HEK293 (cell line): ENCODE measurements around the gene RIN2.

ENCODE experiments used
- CTCF ChIA-PET: fragments of 350-600 bp; formaldehyde crosslinking; extraction: SDS; loops from one replicate; lab custom pipeline; 2021; ENCODE audit warnings: antibody characterized with exemption; lab: Yijun Ruan, JAX
- POLR2A ChIA-PET: fragments of 300-600 bp; formaldehyde crosslinking; extraction: SDS; loops from one replicate; lab custom pipeline; 2020; ENCODE audit warnings: antibody characterized with exemption, inconsistent platforms; lab: Yijun Ruan, JAX
- H3K27ac ChIP-seq: fragments of 200-500 bp; sonication (Bioruptor generic); 2 replicates; pipeline ENCODE4 v1.5.1; 2014; ENCODE audit warnings: low read depth, low read length, control low read depth, inconsistent platforms; ENCODE audit errors: extremely low read depth
- H3K36me3 ChIP-seq, 2 experiments: fragments of 200-500 bp in 1 of 2; sonication (Bioruptor generic) in 1 of 2; 1 replicate in 1 of 2; 2 replicates in 1 of 2; pipeline ENCODE4 v1.5.1; 2014 to 2017; ENCODE audit warnings: inconsistent platforms in 2 of 2, low read length in 2 of 2; ENCODE audit not compliant: control insufficient read depth in 2 of 2, insufficient read depth in 1 of 2
- H3K4me1 ChIP-seq: fragments of 200-500 bp; sonication (Bioruptor generic); 2 replicates; pipeline ENCODE4 v1.5.1; 2014; ENCODE audit warnings: mild to moderate bottlenecking, low read length, inconsistent platforms; ENCODE audit not compliant: control insufficient read depth, insufficient read depth
- H3K4me3 ChIP-seq: 2 replicates; pipeline ENCODE4 v1.5.1; 2011; ENCODE audit warnings: low read depth, mild to moderate bottlenecking, control low read depth, low read length, moderate library complexity
- H3K9me3 ChIP-seq: fragments of 200-500 bp; sonication (Bioruptor generic); 2 replicates; pipeline ENCODE4 v1.5.1; 2014; ENCODE audit warnings: low read depth, low read length, inconsistent platforms; ENCODE audit not compliant: control insufficient read depth, insufficient read depth
- EGR2 ChIP-seq: fragments of 450-650 bp; formaldehyde crosslinking; IDR thresholded peaks from 2 replicates; pipeline ENCODE4 v1.5.1; 2016; ENCODE audit warnings: low read depth, missing biosample characterization, missing genetic modification characterization
- HOXC10 ChIP-seq: sonication (generic); formaldehyde crosslinking; IDR thresholded peaks from 2 replicates; pipeline ENCODE4 v1.8.1; 2023; ENCODE audit warnings: mild to moderate bottlenecking, missing genetic modification reagents
- IKZF3 ChIP-seq: fragments of 450-650 bp; IDR thresholded peaks from 2 replicates; pipeline ENCODE4 v1.5.0; 2018; ENCODE audit warnings: missing biosample characterization, mild to moderate bottlenecking, missing genetic modification characterization, moderate library complexity
- KLF10 ChIP-seq: fragments of 450-650 bp; IDR thresholded peaks from 2 replicates; pipeline ENCODE4 v1.5.1; 2018; ENCODE audit warnings: missing biosample characterization, mild to moderate bottlenecking, missing genetic modification characterization
- KLF7 ChIP-seq: fragments of 450-650 bp; formaldehyde crosslinking; IDR thresholded peaks from 2 replicates; pipeline ENCODE4 v1.5.1; 2016; ENCODE audit warnings: missing biosample characterization, missing genetic modification characterization, borderline replicate concordance
- PRDM1 ChIP-seq: fragments of 450-650 bp; formaldehyde crosslinking; IDR thresholded peaks from 2 replicates; pipeline ENCODE4; 2016; ENCODE audit warnings: missing biosample characterization, missing genetic modification characterization
- SP2 ChIP-seq: fragments of 450-650 bp; formaldehyde crosslinking; IDR thresholded peaks from 2 replicates; pipeline ENCODE4 v1.5.1; 2016; ENCODE audit warnings: missing biosample characterization, missing genetic modification characterization
- SP7 ChIP-seq: fragments of 450-650 bp; formaldehyde crosslinking; IDR thresholded peaks from 2 replicates; pipeline ENCODE4 v1.5.1; 2016; ENCODE audit warnings: missing biosample characterization, missing genetic modification characterization
- TCF7L2 ChIP-seq: IDR thresholded peaks from 2 replicates; pipeline ENCODE4 v1.6.1; 2011; ENCODE audit warnings: low read depth, mild to moderate bottlenecking, inconsistent platforms, low read length, moderate library complexity, borderline replicate concordance
- TRIM28 ChIP-seq: IDR thresholded peaks from 2 replicates; pipeline ENCODE4 v1.6.1; 2011; ENCODE audit warnings: low read length, control low read depth, borderline replicate concordance
- ZBTB17 ChIP-seq: fragments of 450-650 bp; formaldehyde crosslinking; IDR thresholded peaks from 2 replicates; pipeline ENCODE4 v1.5.1; 2016; ENCODE audit warnings: missing biosample characterization, missing genetic modification characterization
- ZBTB20 ChIP-seq: fragments of 450-650 bp; formaldehyde crosslinking; IDR thresholded peaks from 2 replicates; pipeline ENCODE4 v1.5.1; 2016; ENCODE audit warnings: missing biosample characterization, missing genetic modification characterization
- ZBTB8A ChIP-seq: fragments of 450-650 bp; formaldehyde crosslinking; IDR thresholded peaks from 2 replicates; pipeline ENCODE4 v1.5.1; 2016; ENCODE audit warnings: missing biosample characterization, missing genetic modification characterization
- ZIC2 ChIP-seq: fragments of 450-650 bp; formaldehyde crosslinking; IDR thresholded peaks from 2 replicates; pipeline ENCODE4 v1.5.1; 2016; ENCODE audit warnings: missing biosample characterization, missing genetic modification characterization
- ZNF2 ChIP-seq: fragments of 450-650 bp; formaldehyde crosslinking; IDR thresholded peaks from 2 replicates; pipeline ENCODE4 v1.5.1; 2016; ENCODE audit warnings: missing biosample characterization, missing genetic modification characterization
- ZNF335 ChIP-seq: fragments of 450-650 bp; formaldehyde crosslinking; conservative IDR thresholded peaks from 2 replicates; pipeline ENCODE4 v1.5.1; 2016; ENCODE audit warnings: missing biosample characterization, missing genetic modification characterization
- ZNF366 ChIP-seq: fragments of 450-650 bp; formaldehyde crosslinking; conservative IDR thresholded peaks from 2 replicates; pipeline ENCODE4 v1.5.1; 2016; ENCODE audit warnings: missing biosample characterization, missing genetic modification characterization
- ZNF555 ChIP-seq: fragments of 450-650 bp; formaldehyde crosslinking; conservative IDR thresholded peaks from 2 replicates; pipeline ENCODE4 v1.5.1; 2017; ENCODE audit warnings: missing biosample characterization, mild to moderate bottlenecking, missing genetic modification characterization, inconsistent platforms
- ZNF561 ChIP-seq: fragments of 450-650 bp; IDR thresholded peaks from 2 replicates; pipeline ENCODE4 v1.5.1; 2018; ENCODE audit warnings: missing biosample characterization, missing genetic modification characterization, borderline replicate concordance
- ZNF600 ChIP-seq: fragments of 450-650 bp; formaldehyde crosslinking; IDR thresholded peaks from 2 replicates; pipeline ENCODE4 v1.5.1; 2016; ENCODE audit warnings: missing biosample characterization, missing genetic modification characterization
- ZNF654 ChIP-seq: fragments of 450-650 bp; formaldehyde crosslinking; IDR thresholded peaks from 2 replicates; pipeline ENCODE4 v1.5.1; 2016; ENCODE audit warnings: low read depth, missing biosample characterization, missing genetic modification characterization
- ZNF776 ChIP-seq: fragments of 450-650 bp; formaldehyde crosslinking; IDR thresholded peaks from 2 replicates; pipeline ENCODE4 v1.5.0; 2017; ENCODE audit warnings: missing biosample characterization, missing genetic modification characterization, borderline replicate concordance
- ZNF830 ChIP-seq: fragments of 450-650 bp; IDR thresholded peaks from 2 replicates; pipeline ENCODE4 v1.5.0; 2018; ENCODE audit warnings: missing biosample characterization, missing genetic modification characterization, low read depth, mild to moderate bottlenecking, moderate library complexity
- TF ChIP-seq, protein P1 (sequence below): fragments of 450-650 bp; formaldehyde crosslinking; IDR thresholded peaks from 2 replicates; pipeline ENCODE4 v1.5.1; 2016; ENCODE audit warnings: missing biosample characterization, missing genetic modification characterization
- TF ChIP-seq, protein P2 (sequence below): fragments of 450-650 bp; formaldehyde crosslinking; IDR thresholded peaks from 2 replicates; pipeline ENCODE4 v1.5.1; 2016; ENCODE audit warnings: missing biosample characterization, missing genetic modification characterization
- TF ChIP-seq, protein P3 (sequence below): fragments of 450-650 bp; formaldehyde crosslinking; IDR thresholded peaks from 2 replicates; pipeline ENCODE4 v1.5.1; 2016; ENCODE audit warnings: missing biosample characterization, missing genetic modification characterization
- TF ChIP-seq, protein P4 (sequence below): fragments of 450-650 bp; formaldehyde crosslinking; IDR thresholded peaks from 2 replicates; pipeline ENCODE4 v1.5.1; 2016; ENCODE audit warnings: missing biosample characterization, missing genetic modification characterization
- TF ChIP-seq, protein P5 (sequence below): fragments of 450-650 bp; formaldehyde crosslinking; IDR thresholded peaks from 2 replicates; pipeline ENCODE4 v1.5.1; 2016; ENCODE audit warnings: missing biosample characterization, missing genetic modification characterization

The RIN2 gene

DNA sequence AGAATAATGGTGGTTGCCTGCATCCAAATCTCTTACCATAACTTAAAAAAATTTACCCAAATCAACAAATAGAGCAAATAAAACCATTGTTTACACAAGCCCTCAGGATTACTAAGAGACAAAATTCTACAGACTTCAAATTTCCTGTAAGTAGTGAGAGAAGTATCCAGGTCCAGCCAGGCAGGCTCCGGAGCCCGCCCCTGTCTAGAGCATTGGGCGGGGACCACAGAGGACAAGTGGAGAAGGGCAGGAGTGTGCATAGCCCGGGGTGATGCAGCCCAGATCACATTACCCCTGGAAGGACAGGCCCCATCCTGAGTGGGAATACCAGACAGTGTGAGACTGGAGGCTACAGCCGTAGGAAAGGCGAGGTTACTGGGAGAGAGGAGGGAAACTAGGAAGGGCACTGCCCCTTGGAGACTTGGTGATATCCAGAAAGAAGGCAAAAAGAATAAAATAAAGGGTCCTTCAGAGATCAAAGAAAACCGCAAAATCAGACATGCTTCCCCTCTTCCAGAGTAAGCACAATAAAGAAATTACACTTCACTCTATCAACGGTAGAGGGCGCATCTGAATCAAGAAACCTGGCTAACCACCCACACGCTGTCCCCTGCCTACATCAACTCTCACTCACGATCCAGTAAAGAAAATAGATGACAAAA lies 26.6 kb downstream of the RIN2 start:
- Histone ChIP-seq H3K27ac (no peak overlapping the region), H3K9me3 (no peaks in the 10 kb centered on the region), H3K36me3 (no peaks in the 10 kb centered on the region), H3K4me1 (peaks cover 6% of the 10 kb centered on the region; the same call in 1 of the 2 replicates), H3K4me3 (peak overlapping the region; percentile 21)
- ChIA-PET CTCF (interaction anchor here (0.6 to 3.2 kb wide), 14 partner anchors 20 to 295 kb away, joined by 3 to 25 read pairs (median 4); no protein-coding TSS in a partner anchor), POLR2A (interaction anchor here (1.9 kb wide), 1 partner anchor 233 kb away, joined by 4 read pairs; the partner anchor contains the start of gene NAA20)
- TF ChIP-seq ZNF561 (0 out of 2 replicates have a peak, but pooled peaks have one; percentile 14), SP2 (peak; percentile 24; the same call in 1 of the 2 replicates), ZNF366 (tag by site-specific recombination) (peak; percentile 63), SP7 (peak; percentile 48), KLF7 (tag by site-specific recombination) (no peak), ZNF600 (tag by site-specific recombination) (peak; percentile 97), TCF7L2 (peak; percentile 98), ZBTB8A (0 out of 2 replicates have a peak, but pooled peaks have one; percentile 15), TRIM28 (peak; percentile 89), ZNF335 (peak; percentile 82), EGR2 (peak; percentile 79), IKZF3 (peak; percentile 55; the same call in 1 of the 2 replicates), ZNF555 (tag by site-specific recombination) (no peak), ZNF654 (tag by site-specific recombination) (peak; percentile 72), ZNF2 (peak; percentile 37; the same call in 1 of the 2 replicates), ZIC2 (tag by site-specific recombination) (0 out of 2 replicates have a peak, but pooled peaks have one; percentile 14), PRDM1 (tag by site-specific recombination) (peak; percentile 81), KLF10 (tag by site-specific recombination) (no peak), ZNF830 (tag by site-specific recombination) (no peak), ZBTB20 (tag by site-specific recombination) (peak; percentile 77), ZNF776 (tag by site-specific recombination) (no peak), ZBTB17 (peak; percentile 35; the same call in 1 of the 2 replicates), HOXC10 (no peak)
- TF ChIP-seq, protein P1, sequence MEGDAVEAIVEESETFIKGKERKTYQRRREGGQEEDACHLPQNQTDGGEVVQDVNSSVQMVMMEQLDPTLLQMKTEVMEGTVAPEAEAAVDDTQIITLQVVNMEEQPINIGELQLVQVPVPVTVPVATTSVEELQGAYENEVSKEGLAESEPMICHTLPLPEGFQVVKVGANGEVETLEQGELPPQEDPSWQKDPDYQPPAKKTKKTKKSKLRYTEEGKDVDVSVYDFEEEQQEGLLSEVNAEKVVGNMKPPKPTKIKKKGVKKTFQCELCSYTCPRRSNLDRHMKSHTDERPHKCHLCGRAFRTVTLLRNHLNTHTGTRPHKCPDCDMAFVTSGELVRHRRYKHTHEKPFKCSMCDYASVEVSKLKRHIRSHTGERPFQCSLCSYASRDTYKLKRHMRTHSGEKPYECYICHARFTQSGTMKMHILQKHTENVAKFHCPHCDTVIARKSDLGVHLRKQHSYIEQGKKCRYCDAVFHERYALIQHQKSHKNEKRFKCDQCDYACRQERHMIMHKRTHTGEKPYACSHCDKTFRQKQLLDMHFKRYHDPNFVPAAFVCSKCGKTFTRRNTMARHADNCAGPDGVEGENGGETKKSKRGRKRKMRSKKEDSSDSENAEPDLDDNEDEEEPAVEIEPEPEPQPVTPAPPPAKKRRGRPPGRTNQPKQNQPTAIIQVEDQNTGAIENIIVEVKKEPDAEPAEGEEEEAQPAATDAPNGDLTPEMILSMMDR, result 0 out of 2 replicates have a peak, but pooled peaks have one; percentile 60
- TF ChIP-seq, protein P2, sequence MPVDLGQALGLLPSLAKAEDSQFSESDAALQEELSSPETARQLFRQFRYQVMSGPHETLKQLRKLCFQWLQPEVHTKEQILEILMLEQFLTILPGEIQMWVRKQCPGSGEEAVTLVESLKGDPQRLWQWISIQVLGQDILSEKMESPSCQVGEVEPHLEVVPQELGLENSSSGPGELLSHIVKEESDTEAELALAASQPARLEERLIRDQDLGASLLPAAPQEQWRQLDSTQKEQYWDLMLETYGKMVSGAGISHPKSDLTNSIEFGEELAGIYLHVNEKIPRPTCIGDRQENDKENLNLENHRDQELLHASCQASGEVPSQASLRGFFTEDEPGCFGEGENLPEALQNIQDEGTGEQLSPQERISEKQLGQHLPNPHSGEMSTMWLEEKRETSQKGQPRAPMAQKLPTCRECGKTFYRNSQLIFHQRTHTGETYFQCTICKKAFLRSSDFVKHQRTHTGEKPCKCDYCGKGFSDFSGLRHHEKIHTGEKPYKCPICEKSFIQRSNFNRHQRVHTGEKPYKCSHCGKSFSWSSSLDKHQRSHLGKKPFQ (tag by site-specific recombination), result peak; percentile 95
- TF ChIP-seq, protein P3, sequence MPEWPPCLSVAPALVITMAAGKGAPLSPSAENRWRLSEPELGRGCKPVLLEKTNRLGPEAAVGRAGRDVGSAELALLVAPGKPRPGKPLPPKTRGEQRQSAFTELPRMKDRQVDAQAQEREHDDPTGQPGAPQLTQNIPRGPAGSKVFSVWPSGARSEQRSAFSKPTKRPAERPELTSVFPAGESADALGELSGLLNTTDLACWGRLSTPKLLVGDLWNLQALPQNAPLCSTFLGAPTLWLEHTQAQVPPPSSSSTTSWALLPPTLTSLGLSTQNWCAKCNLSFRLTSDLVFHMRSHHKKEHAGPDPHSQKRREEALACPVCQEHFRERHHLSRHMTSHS (tag by site-specific recombination), result no peak
- TF ChIP-seq, protein P4, sequence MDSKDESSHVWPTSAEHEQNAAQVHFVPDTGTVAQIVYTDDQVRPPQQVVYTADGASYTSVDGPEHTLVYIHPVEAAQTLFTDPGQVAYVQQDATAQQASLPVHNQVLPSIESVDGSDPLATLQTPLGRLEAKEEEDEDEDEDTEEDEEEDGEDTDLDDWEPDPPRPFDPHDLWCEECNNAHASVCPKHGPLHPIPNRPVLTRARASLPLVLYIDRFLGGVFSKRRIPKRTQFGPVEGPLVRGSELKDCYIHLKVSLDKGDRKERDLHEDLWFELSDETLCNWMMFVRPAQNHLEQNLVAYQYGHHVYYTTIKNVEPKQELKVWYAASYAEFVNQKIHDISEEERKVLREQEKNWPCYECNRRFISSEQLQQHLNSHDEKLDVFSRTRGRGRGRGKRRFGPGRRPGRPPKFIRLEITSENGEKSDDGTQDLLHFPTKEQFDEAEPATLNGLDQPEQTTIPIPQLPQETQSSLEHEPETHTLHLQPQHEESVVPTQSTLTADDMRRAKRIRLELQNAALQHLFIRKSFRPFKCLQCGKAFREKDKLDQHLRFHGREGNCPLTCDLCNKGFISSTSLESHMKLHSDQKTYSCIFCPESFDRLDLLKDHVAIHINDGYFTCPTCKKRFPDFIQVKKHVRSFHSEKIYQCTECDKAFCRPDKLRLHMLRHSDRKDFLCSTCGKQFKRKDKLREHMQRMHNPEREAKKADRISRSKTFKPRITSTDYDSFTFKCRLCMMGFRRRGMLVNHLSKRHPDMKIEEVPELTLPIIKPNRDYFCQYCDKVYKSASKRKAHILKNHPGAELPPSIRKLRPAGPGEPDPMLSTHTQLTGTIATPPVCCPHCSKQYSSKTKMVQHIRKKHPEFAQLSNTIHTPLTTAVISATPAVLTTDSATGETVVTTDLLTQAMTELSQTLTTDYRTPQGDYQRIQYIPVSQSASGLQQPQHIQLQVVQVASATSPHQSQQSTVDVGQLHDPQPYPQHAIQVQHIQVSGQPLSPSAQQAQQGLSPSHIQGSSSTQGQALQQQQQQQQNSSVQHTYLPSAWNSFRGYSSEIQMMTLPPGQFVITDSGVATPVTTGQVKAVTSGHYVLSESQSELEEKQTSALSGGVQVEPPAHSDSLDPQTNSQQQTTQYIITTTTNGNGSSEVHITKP, result peak; percentile 70
- TF ChIP-seq, protein P5, sequence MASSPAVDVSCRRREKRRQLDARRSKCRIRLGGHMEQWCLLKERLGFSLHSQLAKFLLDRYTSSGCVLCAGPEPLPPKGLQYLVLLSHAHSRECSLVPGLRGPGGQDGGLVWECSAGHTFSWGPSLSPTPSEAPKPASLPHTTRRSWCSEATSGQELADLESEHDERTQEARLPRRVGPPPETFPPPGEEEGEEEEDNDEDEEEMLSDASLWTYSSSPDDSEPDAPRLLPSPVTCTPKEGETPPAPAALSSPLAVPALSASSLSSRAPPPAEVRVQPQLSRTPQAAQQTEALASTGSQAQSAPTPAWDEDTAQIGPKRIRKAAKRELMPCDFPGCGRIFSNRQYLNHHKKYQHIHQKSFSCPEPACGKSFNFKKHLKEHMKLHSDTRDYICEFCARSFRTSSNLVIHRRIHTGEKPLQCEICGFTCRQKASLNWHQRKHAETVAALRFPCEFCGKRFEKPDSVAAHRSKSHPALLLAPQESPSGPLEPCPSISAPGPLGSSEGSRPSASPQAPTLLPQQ (tag by site-specific recombination), result 0 out of 2 replicates have a peak, but pooled peaks have one; percentile 37
